ENCODE data around the gene ADARB2. TPM values are rescaled to one million over a fixed set of nuclear protein-coding genes. Genes with fewer than 3 reads are reported as not detected.

The ADARB2 gene
- total and polyA plus RNA-seq, 4 donors = 0.55 to 0.70 (median 0.59) TPM; not detected in 1

DNA sequence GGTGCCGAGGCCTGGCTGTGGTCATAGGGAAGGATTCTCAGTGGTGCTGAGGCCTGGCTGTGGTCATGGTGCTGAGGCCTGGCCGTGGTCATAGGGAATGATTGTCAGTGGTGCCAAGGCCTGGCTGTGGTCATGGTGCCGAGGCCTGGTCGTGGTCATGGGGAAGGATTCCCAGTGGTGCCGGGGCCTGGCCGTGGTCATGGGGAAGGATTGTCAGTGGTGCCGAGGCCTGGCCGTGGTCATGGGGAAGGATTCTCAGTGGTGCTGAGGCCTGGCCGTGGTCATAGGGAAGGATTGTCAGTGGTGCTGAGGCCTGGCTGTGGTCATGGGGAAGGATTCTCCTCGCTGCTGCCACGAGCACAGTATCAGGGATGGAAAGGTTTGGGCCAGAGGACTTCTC, 327.3 kb downstream of the ADARB2 start (continued):
- TF ChIP-seq, protein P1, sequence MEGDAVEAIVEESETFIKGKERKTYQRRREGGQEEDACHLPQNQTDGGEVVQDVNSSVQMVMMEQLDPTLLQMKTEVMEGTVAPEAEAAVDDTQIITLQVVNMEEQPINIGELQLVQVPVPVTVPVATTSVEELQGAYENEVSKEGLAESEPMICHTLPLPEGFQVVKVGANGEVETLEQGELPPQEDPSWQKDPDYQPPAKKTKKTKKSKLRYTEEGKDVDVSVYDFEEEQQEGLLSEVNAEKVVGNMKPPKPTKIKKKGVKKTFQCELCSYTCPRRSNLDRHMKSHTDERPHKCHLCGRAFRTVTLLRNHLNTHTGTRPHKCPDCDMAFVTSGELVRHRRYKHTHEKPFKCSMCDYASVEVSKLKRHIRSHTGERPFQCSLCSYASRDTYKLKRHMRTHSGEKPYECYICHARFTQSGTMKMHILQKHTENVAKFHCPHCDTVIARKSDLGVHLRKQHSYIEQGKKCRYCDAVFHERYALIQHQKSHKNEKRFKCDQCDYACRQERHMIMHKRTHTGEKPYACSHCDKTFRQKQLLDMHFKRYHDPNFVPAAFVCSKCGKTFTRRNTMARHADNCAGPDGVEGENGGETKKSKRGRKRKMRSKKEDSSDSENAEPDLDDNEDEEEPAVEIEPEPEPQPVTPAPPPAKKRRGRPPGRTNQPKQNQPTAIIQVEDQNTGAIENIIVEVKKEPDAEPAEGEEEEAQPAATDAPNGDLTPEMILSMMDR (IDR thresholded peaks at IDR 0.05; ENCODE audit: low read depth, low read length, missing input control) = no peak
- TF ChIP-seq GABPA (IDR thresholded peaks at IDR 0.05 in 1 of 2, conservative IDR thresholded peaks at IDR 0.05 in 1 of 2) = no peak

DNA sequence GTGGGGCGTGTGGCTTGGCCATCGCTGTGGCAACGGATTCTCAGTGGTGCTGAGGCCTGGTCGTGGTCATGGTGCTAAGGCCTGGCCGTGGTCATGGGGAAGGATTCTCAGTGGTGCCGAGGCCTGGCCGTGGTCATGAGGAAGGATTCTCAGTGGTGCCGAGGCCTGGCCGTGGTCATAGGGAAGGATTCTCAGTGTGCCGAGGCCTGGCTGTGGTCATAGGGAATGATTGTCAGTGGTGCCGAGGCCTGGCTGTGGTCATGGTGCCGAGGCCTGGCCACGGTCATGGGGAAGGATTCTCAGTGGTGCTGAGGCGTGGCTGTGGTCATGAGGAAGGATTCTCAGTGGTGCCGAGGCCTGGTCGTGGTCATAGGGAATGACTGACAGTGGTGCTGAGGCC, 327.9 kb downstream of the ADARB2 start:
- DNase-seq (ENCODE audit: low spot score) = peak; percentile 8
- Histone ChIP-seq H3K4me3 (ENCODE audit: low read depth in 1 of 3, low read length in 3 of 3) (no peak overlapping the region), H3K9ac (ENCODE audit: low read depth in 1 of 2, low read length in 2 of 2) (no peak overlapping the region), H3K27ac (ENCODE audit: low read depth in 1 of 2, low read length in 2 of 2) (no peak overlapping the region), H3K36me3 (ENCODE audit: control insufficient read depth in 4 of 4, insufficient read depth in 3 of 4, low read depth in 1 of 4, low read length in 3 of 4) (no peaks in the 10 kb centered on the region), H3K9me3 (ENCODE audit: control insufficient read depth in 4 of 4, low read length in 3 of 4) (no peaks in the 10 kb centered on the region), H3K4me1 (ENCODE audit: control insufficient read depth in 4 of 4, insufficient read depth in 4 of 4, low read length in 3 of 4) (no peaks in the 10 kb centered on the region), H3K27me3 (ENCODE audit: control insufficient read depth in 4 of 4, insufficient read depth in 4 of 4, low read length in 3 of 4) (peaks cover 0 to 6% (median 0%) of the 10 kb centered on the region in 4 donors)
- no peak for TF ChIP-seq SP1 (IDR thresholded peaks at IDR 0.05)
- TF ChIP-seq, protein P2, sequence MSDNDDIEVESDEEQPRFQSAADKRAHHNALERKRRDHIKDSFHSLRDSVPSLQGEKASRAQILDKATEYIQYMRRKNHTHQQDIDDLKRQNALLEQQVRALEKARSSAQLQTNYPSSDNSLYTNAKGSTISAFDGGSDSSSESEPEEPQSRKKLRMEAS (IDR thresholded peaks at IDR 0.05) = no peak
- no peak for TF ChIP-seq HNF4G (IDR thresholded peaks at IDR 0.05)
- TF ChIP-seq, protein P3, sequence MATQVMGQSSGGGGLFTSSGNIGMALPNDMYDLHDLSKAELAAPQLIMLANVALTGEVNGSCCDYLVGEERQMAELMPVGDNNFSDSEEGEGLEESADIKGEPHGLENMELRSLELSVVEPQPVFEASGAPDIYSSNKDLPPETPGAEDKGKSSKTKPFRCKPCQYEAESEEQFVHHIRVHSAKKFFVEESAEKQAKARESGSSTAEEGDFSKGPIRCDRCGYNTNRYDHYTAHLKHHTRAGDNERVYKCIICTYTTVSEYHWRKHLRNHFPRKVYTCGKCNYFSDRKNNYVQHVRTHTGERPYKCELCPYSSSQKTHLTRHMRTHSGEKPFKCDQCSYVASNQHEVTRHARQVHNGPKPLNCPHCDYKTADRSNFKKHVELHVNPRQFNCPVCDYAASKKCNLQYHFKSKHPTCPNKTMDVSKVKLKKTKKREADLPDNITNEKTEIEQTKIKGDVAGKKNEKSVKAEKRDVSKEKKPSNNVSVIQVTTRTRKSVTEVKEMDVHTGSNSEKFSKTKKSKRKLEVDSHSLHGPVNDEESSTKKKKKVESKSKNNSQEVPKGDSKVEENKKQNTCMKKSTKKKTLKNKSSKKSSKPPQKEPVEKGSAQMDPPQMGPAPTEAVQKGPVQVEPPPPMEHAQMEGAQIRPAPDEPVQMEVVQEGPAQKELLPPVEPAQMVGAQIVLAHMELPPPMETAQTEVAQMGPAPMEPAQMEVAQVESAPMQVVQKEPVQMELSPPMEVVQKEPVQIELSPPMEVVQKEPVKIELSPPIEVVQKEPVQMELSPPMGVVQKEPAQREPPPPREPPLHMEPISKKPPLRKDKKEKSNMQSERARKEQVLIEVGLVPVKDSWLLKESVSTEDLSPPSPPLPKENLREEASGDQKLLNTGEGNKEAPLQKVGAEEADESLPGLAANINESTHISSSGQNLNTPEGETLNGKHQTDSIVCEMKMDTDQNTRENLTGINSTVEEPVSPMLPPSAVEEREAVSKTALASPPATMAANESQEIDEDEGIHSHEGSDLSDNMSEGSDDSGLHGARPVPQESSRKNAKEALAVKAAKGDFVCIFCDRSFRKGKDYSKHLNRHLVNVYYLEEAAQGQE (IDR thresholded peaks at IDR 0.05) = no peak
- TF ChIP-seq GABPA (IDR thresholded peaks at IDR 0.05 in 1 of 2, conservative IDR thresholded peaks at IDR 0.05 in 1 of 2) = no peak
- TF ChIP-seq HNF4A (conservative IDR thresholded peaks at IDR 0.05) = no peak
- TF ChIP-seq, protein P4, sequence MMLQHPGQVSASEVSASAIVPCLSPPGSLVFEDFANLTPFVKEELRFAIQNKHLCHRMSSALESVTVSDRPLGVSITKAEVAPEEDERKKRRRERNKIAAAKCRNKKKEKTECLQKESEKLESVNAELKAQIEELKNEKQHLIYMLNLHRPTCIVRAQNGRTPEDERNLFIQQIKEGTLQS (IDR thresholded peaks at IDR 0.05) = no peak
- TF ChIP-seq EGR1 (IDR thresholded peaks at IDR 0.05; ENCODE audit: low read depth in 2 of 2) = no peak
- TF ChIP-seq TAF1 (conservative IDR thresholded peaks at IDR 0.05) = no peak
- no peak for TF ChIP-seq NR2F2 (IDR thresholded peaks at IDR 0.05)
- no peak for TF ChIP-seq JUND (IDR thresholded peaks at IDR 0.05)
- TF ChIP-seq, protein P5, sequence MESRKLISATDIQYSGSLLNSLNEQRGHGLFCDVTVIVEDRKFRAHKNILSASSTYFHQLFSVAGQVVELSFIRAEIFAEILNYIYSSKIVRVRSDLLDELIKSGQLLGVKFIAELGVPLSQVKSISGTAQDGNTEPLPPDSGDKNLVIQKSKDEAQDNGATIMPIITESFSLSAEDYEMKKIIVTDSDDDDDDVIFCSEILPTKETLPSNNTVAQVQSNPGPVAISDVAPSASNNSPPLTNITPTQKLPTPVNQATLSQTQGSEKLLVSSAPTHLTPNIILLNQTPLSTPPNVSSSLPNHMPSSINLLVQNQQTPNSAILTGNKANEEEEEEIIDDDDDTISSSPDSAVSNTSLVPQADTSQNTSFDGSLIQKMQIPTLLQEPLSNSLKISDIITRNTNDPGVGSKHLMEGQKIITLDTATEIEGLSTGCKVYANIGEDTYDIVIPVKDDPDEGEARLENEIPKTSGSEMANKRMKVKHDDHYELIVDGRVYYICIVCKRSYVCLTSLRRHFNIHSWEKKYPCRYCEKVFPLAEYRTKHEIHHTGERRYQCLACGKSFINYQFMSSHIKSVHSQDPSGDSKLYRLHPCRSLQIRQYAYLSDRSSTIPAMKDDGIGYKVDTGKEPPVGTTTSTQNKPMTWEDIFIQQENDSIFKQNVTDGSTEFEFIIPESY (IDR thresholded peaks at IDR 0.05) = no peak
- TF ChIP-seq, protein P1 (IDR thresholded peaks at IDR 0.05; ENCODE audit: low read depth, low read length, missing input control) = no peak
- TF ChIP-seq FOXA2 (IDR thresholded peaks at IDR 0.05) = no peak
- TF ChIP-seq RXRA (IDR thresholded peaks at IDR 0.05) = no peak
- no peak for TF ChIP-seq RAD21 (IDR thresholded peaks at IDR 0.05)
- no peak for TF ChIP-seq FOXA1 (IDR thresholded peaks at IDR 0.05)
- 85% methylated on average over 15 of the region's 16 CpGs for WGBS
